GM21515 (cell line): Measurements from ENCODE around the gene TBKBP1.
A peak's percentile ranks its signal among the peaks of the same experiment; 100 is the strongest.
"Not testable (repeated sequence)": the region's sequence is repeated elsewhere in the genome, so short reads cannot be mapped to it uniquely, and the experiment has no call there.

Source experiments
- ATAC-seq: cut with Tn5 transposase; IDR thresholded peaks from one replicate; pipeline ENCODE4 v1.9.1; 2021; ENCODE audit not compliant: unreplicated experiment

Gene TBKBP1

DNA sequence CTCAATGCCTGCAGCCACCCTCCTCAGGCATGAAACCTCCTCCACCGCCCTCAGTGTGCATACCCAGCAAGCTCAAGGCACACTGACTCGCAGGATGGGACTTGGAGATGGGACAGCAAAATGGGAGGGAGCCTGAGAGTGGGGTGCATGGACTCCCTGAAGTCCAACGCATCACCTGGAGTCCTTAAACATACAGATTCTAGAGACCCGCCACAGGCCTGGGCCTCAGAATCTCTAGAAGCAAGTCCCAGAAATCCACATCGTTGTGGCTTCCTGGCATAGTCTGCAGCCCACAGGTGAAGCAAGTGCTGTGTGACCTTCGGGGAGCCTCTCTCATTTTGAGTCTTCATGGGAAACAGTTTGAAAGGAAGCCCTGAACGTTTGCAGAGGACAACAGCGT, 35.5 kb downstream of the TBKBP1 start:
- ATAC-seq, result no peak

DNA sequence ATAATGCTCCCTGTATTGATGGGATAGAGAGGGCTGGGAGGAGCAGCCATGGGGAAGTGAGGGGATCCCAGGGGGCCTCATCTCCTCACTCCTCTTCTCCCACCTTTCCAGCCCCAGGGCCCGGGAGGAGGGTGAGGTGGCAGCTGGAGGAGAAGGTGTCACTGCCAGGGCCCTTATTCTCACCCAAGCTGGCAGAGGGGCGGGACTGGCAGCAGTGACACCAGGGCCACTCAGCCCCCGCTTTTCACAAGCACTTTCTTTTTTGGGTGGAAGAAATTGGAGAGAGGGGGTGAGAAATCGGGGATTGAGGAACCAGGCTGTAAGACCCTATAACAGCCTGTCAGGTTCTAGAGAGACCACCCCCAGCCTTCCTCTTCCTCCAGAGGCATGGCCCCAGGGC, 36.7 kb downstream of the TBKBP1 start:
- ATAC-seq, result no peak

DNA sequence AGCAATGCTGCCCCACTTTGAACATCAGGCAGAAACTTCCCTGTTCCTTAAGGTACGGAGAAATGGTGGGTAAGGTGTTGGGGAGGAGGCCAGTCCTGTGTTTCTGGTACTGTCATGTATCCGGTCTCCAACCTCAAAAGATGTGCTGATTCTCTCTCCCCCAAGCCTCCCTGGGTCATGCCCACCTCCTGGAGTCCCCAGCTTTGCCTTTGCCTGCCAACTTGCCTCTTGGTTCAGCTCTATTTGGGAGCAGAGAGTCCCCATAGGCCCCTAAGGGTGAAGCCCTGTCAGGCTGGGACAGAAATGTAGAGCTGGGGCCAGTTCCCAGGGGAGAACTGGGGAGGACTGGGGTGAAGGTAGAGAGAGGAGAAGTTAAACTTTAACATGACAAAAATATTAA, 37.4 kb downstream of the TBKBP1 start:
- no peak for ATAC-seq

DNA sequence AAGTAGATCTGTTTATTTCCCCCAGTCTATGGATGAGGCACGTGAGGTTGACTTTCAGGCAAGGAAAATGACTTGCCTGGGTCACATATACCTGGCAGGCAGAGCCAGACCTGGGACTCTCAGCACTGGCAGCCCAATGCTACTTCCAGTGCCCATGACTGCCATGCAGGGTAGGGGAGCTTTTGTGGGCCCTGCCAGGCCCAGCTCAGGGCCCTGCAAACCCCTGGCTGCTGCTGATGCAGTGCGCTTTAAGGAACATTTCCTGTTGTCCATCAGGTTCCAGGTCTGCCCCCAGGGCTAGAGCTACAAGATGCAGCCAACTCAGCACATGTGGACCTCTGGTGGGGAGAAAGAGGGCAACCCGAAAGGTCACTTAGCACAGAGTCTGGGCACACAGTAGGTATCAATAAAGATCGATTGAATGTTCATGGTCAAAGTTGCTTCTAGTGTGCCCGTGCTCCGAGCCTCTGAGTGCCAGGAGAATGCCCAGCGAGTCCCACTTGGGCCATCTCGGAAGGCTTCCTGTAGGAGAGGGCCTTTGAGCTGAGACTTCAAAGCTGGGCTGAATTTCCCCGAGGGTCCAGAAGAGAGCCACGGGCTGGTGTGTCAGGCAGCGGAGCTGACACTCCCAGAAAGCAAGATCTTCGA, 38.6 kb downstream of the TBKBP1 start:
- ATAC-seq, result no peak

DNA sequence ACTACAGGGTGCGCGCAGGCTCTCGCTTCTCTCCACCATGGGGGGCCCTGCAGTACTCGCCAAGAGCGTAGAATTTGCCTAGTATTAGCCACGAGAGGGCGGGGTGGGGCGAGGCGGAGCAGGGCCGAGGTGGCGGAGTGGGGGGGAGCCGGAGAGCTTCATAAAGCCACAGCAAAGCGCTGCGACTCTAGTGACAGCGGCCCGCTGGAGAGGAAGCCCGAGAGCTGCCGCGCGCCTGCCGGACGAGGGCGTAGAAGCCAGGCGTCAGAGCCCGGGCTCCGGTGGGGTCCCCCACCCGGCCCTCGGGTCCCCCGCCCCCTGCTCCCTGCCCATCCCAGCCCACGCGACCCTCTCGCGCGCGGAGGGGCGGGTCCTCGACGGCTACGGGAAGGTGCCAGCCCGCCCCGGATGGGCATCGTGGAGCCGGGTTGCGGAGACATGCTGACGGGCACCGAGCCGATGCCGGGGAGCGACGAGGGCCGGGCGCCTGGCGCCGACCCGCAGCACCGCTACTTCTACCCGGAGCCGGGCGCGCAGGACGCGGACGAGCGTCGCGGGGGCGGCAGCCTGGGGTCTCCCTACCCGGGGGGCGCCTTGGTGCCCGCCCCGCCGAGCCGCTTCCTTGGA, 39.2 kb downstream of the TBKBP1 start, which contains the start of gene TBX21:
TSS of gene TBX21 (plus strand) at position 190 of the 627 bp plus-strand sequence. CDS start at position 409, 219 bp downstream.
- ATAC-seq, result peak; percentile 56

DNA sequence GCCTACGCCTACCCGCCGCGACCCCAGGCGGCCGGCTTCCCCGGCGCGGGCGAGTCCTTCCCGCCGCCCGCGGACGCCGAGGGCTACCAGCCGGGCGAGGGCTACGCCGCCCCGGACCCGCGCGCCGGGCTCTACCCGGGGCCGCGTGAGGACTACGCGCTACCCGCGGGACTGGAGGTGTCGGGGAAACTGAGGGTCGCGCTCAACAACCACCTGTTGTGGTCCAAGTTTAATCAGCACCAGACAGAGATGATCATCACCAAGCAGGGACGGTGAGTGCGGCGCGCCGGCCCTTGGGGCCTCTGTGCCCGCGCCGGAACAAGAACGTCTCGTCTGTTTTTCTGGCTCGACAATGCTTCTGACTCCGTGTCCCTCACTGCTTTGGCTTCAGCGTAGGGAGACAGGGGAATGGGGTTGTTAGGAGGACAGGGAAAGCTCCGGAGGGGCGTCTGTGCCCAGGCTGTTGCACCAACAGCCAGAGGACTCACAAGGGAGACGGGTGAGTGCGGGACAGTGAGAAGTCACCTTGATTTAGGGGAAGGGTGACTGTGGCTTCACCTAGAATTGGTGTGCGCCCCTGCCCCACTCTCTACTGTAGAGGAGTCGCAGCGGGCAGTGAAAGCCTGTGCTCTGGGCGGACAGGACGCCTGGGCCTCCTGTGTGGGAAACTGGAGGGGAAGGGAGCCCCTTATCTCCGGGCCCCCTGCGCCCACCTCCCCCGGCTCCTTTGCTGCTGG, 39.9 kb downstream of the TBKBP1 start:
- peak; percentile 12 for ATAC-seq

DNA sequence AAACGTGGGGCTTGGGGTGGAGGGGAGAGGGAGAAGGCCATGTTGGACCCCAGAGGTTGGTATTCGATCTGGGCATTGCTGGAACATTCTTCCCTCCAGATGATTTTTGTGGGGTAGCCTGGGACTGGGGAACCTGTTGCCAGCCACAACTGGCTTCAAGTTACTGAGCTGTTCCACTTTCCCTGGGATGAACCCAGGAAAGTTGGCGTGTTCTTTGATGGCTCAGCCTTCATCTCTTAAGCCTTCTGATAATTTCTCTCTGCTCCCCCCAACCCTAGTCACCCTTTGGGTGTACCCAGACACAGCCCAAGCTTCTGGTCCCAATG, 41.1 kb downstream of the TBKBP1 start:
- no peak for ATAC-seq

DNA sequence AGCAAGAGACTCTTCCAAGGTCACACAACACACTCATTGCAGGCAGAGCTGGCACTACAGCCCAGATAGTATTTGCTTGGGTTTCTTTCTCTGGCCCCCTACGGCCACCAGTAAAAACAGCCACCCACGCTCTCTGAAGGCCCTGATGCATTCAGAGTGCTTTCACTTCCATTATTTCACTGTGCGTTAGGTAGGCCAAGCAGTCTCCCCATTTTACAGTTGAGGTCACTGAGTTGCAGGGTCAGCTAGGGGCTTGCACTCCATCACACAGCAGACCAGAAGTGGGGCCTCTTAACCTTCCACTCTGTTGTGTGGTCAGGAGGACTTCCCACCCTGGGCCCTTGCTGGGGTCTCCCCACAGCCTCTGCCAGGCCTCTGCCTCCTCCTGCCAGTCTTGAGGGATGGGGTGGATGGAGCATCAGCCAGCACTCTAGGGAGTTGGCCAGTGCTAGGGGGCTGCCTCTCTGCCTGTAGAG, 41.6 kb downstream of the TBKBP1 start:
- ATAC-seq, result no peak

DNA sequence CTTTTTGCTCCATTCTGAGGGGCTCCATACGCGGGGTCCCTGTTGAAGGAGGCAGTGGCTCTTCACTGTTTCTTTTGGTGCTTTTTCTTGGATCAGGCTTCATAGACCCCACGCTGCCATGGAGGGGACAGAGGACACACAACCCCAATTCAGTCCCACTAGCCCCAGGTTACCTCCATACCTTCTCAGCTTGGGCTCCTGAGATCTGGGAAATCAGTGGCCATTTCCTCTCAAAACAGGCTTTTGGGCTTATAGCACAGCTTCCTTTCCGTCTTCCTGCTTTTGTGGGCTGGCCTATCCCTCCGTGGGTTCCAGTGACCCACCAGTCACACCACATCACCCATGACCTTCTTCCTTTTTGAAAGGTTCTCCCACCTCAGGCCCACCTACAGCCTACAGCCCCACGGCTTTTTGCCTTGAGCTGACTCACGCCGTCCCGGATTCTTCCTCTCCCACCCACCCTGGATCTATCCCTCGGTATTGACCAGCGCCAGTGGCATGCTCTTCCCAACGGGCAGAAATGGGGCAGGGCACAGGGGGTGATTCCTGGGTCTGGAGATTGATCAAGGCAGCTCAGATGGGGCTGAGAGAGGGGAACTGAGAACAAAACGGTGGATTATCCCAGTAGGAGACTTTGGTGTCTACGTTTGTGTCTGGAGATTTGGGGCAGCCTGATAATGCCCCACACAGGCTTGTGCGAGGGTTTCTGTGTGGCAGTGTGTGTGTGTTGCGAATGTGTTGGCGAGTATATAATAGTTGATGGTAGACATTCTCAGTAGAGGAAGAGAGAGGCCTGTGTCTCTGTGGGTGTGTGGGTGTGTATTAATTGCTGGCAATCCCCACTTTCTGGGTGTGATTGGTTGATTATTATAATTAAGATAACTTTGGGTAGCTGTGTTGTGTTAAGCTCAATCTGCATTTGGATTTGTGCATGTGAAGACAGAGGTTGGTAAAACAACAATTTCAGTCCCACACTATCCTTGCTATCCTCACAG, 42.8 kb downstream of the TBKBP1 start:
- ATAC-seq, result no peak

DNA sequence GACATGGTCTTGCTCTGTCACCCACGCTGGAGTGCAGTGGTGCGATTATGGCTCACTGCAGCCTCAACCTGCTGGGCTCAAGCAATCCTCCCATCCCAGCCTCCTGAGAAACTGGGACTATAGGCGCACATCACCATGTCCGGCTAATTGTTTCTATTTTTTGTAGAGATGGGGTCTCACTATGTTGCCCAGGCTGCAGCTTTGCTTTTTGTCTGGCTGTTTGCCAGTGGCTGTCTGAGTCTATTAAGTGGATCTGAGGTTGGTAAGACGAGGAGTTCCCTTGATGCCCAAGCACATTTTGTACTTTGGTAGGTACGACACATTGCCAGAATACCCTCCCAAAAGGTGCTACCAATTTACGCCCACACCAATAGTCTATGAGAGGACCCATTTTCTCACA, 44.2 kb downstream of the TBKBP1 start:
- ATAC-seq, result no peak

DNA sequence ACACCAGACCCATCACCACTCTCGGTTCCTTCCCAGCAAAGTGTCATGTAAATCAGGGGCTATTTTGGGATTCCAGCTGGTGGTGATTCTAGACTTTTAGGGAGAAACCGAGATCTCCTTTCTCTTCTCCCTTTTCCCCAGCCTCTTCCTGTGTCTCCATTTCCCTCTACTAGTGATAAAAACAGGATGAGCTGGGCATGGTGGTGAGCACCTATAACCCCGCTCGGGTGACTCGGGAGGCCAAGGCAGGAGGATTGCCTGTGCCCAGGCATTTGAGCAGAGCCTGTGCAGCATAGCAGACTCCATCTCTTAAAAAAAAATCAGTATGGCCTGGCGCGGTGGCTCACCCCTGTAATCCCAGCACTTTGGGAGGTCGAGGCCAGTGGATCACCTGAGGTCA, 45.2 kb downstream of the TBKBP1 start:
- ATAC-seq, result no peak

DNA sequence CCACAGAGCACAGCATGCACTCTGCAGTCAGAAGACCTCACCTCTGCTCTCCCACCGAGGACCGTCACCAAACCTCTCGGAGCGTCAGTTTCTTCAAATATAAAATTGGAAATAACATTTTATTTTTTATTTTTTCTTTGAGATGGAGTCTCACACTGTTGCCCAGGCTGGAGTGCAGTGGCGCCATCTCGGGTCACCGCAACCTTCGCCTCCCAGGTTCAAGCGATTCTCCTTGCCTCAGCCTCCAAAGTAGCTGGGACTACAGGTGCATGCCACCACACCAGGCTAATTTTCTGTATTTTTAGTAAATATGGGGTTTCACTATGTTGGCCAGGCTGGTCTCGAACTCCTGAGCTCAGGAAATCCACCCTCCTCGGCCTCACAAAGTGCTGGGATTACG, 46.0 kb downstream of the TBKBP1 start:
- ATAC-seq, result not testable (repeated sequence)

DNA sequence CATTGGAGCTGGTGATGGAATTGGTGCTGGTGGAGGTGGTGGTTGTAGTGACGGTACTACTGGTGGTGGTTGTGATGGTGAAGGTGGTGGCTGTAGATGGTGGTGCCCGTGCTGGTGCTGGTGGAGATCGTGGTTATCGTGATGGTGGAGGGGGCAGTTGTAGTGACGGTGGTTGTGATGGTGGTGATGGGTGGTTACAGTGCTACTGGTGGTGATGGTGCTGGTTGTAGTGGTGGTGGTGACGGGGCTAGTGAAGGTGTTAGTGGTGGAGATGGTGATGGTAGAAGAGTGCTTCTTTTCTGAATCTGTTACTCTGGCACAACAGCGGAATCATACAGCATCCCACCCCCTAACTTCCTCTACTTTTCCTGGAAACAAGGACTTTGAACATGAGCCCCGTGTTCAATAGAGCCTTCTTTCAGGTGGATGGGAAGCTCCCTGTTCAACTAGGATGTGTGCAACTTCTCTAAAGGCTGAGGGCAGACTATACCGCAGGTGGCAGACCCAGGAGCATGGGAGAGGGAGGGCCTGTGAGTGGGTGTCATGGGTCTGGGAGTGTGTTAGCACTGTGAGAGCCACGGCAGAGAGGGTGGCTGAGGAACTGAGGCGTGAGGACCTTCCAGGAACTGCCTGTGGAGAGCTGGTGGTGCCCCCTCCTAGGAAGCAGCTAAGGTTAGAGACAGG, 47.3 kb downstream of the TBKBP1 start:
- no peak for ATAC-seq

DNA sequence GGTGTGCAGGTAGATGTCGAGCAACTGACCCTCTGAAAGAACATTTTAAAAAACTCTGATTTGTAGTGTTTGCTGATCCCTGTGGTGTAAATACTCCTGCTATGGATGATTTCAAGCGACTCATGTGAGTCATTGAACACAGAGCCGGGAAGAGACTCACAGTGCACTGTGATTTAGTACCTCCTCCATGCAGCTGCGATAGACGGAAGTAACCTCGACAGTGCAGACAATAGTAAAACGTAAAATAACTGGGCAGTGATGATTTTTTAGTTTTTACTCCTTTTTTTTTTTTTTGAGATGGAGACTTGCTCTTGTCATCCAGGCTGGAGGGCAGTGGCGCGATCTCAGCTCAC, 47.8 kb downstream of the TBKBP1 start:
- no peak for ATAC-seq

DNA sequence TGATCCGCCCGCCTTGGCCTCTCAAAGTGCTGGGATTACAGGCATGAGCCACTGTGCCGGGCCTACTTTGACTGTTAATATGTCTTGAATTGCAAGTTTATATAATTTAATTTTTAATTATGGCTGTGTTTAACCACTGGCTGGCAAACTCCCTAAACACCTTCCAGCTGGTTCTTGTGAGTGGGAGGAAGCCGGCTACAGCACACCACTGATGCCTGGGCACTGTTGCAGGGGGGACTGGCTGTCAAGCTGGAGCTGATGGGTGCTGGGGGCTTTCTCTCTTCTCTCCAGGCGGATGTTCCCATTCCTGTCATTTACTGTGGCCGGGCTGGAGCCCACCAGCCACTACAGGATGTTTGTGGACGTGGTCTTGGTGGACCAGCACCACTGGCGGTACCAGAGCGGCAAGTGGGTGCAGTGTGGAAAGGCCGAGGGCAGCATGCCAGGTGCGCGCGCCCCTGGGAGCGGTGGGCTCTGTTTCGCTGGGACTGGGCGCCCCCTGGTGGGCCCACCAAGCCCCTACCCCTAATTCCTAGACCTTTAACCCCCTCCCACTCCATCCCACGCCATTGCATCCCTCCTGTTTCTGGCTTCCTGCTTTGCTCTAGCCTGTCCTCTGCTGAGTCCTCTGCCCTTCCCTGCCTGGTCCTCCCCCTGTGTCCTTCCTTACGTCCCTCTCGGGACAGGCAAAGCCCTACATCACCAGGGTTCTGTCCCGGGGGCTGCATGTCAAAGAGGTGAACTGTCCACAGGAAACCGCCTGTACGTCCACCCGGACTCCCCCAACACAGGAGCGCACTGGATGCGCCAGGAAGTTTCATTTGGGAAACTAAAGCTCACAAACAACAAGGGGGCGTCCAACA, 48.6 kb downstream of the TBKBP1 start:
- no peak for ATAC-seq

DNA sequence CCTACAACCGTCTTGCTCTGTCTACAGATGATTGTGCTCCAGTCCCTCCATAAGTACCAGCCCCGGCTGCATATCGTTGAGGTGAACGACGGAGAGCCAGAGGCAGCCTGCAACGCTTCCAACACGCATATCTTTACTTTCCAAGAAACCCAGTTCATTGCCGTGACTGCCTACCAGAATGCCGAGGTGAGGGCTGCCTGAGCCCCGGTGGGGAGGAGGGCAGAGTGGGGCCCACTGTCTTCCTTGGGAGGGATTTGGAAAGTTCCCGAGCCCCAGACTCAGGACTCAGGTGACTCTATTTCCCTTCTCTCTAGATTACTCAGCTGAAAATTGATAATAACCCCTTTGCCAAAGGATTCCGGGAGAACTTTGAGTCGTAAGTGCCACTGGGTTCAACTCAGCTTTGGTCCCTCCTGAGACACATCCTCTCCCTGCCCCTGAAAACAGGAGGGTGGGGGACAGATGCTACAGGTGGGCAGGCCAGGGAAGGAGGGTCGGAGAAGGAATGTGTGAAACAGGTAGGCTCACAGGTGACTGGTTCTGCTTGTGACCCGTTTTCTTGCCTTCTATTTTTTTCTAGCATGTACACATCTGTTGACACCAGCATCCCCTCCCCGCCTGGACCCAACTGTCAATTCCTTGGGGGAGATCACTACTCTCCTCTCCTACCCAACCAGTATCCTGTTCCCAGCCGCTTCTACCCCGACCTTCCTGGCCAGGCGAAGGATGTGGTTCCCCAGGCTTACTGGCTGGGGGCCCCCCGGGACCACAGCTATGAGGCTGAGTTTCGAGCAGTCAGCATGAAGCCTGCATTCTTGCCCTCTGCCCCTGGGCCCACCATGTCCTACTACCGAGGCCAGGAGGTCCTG, 50.4 kb downstream of the TBKBP1 start:
- ATAC-seq, result no peak

DNA sequence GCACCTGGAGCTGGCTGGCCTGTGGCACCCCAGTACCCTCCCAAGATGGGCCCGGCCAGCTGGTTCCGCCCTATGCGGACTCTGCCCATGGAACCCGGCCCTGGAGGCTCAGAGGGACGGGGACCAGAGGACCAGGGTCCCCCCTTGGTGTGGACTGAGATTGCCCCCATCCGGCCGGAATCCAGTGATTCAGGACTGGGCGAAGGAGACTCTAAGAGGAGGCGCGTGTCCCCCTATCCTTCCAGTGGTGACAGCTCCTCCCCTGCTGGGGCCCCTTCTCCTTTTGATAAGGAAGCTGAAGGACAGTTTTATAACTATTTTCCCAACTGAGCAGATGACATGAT, 51.0 kb downstream of the TBKBP1 start:
- no peak for ATAC-seq

DNA sequence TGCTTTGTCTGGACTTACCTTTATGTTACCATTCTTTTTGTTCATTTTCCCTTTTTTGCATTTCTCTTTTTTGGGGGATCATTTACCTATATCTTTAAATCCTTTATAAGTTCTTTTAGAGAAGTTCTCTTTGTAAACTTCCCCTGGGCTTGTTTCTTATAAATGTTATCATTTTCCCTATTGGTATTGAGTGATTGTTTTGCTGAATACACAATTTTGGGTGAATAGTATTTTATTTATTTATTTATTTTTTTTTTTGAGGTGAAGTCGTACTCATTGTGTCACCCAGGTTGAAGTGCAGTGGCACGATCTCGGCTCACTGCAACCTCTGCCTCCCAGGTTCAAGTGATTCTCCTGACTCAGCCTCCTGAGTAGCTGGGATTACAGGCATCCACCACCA, 57.5 kb downstream of the TBKBP1 start:
- ATAC-seq, result no peak

DNA sequence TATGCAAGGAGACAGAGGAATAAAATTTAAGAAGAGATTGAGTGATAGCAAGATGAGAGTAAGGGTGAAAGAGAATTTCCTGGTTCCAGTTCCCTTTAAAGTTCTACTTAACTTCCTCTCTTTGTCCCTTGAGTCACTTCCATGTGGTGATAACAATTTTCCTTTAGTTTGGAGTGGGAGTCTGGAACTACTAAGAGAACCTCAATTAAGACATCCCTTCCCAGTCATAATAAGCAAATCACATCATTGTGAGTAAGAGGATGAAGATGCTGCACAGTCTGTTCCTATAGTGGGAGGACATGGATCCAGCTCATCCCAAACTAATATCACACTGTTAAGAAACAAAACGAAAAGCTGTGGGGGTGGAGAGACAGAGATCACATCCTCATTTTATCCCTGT, 63.4 kb downstream of the TBKBP1 start:
- ATAC-seq, result no peak
